ENCODE results near the gene KLHDC7A. TPM values are rescaled to one million over a fixed set of nuclear protein-coding genes. Genes with fewer than 3 reads are reported as not detected.

The KLHDC7A gene
- total RNA-seq (2021): 0.20 TPM in 1 of 2 replicates, not detected in the other
- not detected for Bru-seq, nascent RNA
- percentile 9 among the genes with signal in this experiment for BruChase-seq, experiment 1, labeled RNA remaining after a 2-hour chase
- percentile 11 among the genes with signal in this experiment for BruChase-seq, experiment 2, labeled RNA remaining after a 6-hour chase
- long read RNA-seq, full-length matches to known transcripts: 1 of 1 reads
- long read RNA-seq, partial matches to known transcripts: 0 of 1 reads
- long read RNA-seq, other reads (novel, unspliced or antisense): 0 of 1 reads

- peak within 1 kb of the TSS; percentile 72; the same call in 1 of the 2 replicates for H2AFZ ChIP-seq
- H3F3A ChIP-seq (ENCODE audit: insufficient read depth, low read depth): peaks cover 16% of the 10 kb centered on the region; the same call in 1 of the 2 replicates
- TF ChIP-seq EZH2 (IDR thresholded peaks at IDR 0.05; ENCODE audit: low read depth) (no peak), CTCF (conservative IDR thresholded peaks at IDR 0.05) (no peak)
- no peaks in the 10 kb centered on the region for H3K9me2 ChIP-seq (ENCODE audit: insufficient read depth)
- CTCF ChIA-PET: no interaction called here
- H3K4me2 ChIP-seq: peak within 1 kb of the TSS; percentile 67
- intact Hi-C loops (cut with micrococcal nuclease; ENCODE audit: unreplicated experiment): no loop called here
- no peaks in the 10 kb centered on the region for H3K79me2 ChIP-seq (ENCODE audit: low read depth)
- no peaks in the 10 kb centered on the region for H3K27me3 ChIP-seq (ENCODE audit: insufficient read depth, low read depth)
- BruUV-seq (replicated peaks): no TSS peak
- DNase-seq: peak; percentile 75 to 91
- POLR2A ChIA-PET (ENCODE audit: unreplicated experiment): interaction anchor here (0.7 kb wide), 1 partner anchor 711 kb away, joined by 4 read pairs; no protein-coding TSS in a partner anchor
- no peaks in the 10 kb centered on the region for H3K36me3 ChIP-seq (ENCODE audit: low read depth)
- H4K20me1 ChIP-seq (ENCODE audit: insufficient read depth): no peaks in the 10 kb centered on the region
- H3K27ac ChIP-seq: peak within 1 kb of the TSS; percentile 67
- no peaks in the 10 kb centered on the region for H3K9me3 ChIP-seq (ENCODE audit: insufficient read depth, low read depth)
- peak within 1 kb of the TSS; percentile 26; the same call in 1 of the 2 replicates for H3K4me3 ChIP-seq
- peaks cover 27% of the 10 kb centered on the region for H3K4me1 ChIP-seq (replicated peaks; ENCODE audit: insufficient read depth)
These were observed at the start of gene KLHDC7A for GRCh38 chr1:18480315-18481189. TSS of gene KLHDC7A (plus strand) at chr1:18480930. CDS start at chr1:18480982, 52 bp downstream.

- Histone ChIP-seq H3K79me2 (ENCODE audit: low read depth) (no peaks in the 10 kb centered on the region), H4K20me1 (ENCODE audit: insufficient read depth) (no peaks in the 10 kb centered on the region), H3K4me1 (replicated peaks; ENCODE audit: insufficient read depth) (peaks cover 6% of the 10 kb centered on the region; the same call in 1 of the 2 replicates), H3K9me3 (ENCODE audit: insufficient read depth, low read depth) (no peaks in the 10 kb centered on the region), H2AFZ (no peak overlapping the region), H3K27me3 (ENCODE audit: insufficient read depth, low read depth) (no peaks in the 10 kb centered on the region), H3K4me3 (no peak overlapping the region), H3K9me2 (ENCODE audit: insufficient read depth) (no peaks in the 10 kb centered on the region), H3F3A (ENCODE audit: insufficient read depth, low read depth) (no peaks in the 10 kb centered on the region), H3K4me2 (no peak overlapping the region), H3K36me3 (ENCODE audit: low read depth) (no peaks in the 10 kb centered on the region), H3K27ac (no peak overlapping the region)
- no peak for TF ChIP-seq CTCF (conservative IDR thresholded peaks at IDR 0.05)
- TF ChIP-seq EZH2 (IDR thresholded peaks at IDR 0.05; ENCODE audit: low read depth): no peak
- POLR2A ChIA-PET (ENCODE audit: unreplicated experiment): no interaction called here
- no peak for DNase-seq
- intact Hi-C loops (cut with micrococcal nuclease; ENCODE audit: unreplicated experiment): no loop called here
- CTCF ChIA-PET: no interaction called here
- BruUV-seq (replicated peaks): no TSS peak
These were observed 46.7 kb upstream of the KLHDC7A start for GRCh38 chr1:18434041-18434440.

- DNase-seq: peak; percentile 3 to 84
- TF ChIP-seq EZH2 (IDR thresholded peaks at IDR 0.05; ENCODE audit: low read depth) (no peak), CTCF (conservative IDR thresholded peaks at IDR 0.05) (no peak)
- H2AFZ ChIP-seq: no peak overlapping the region
These were observed 40.1 kb upstream of the KLHDC7A start for GRCh38 chr1:18440385-18441226.

More at GRCh38 chr1:18440385-18441226, 40.1 kb upstream of the KLHDC7A start:
- ChIA-PET POLR2A (ENCODE audit: unreplicated experiment) (no interaction called here), CTCF (no interaction called here)
- Histone ChIP-seq H3F3A (ENCODE audit: insufficient read depth, low read depth) (peaks cover 5% of the 10 kb centered on the region; the same call in 1 of the 2 replicates), H3K79me2 (ENCODE audit: low read depth) (no peaks in the 10 kb centered on the region), H3K4me3 (no peak overlapping the region), H3K36me3 (ENCODE audit: low read depth) (no peaks in the 10 kb centered on the region), H3K27me3 (ENCODE audit: insufficient read depth, low read depth) (no peaks in the 10 kb centered on the region), H3K4me2 (peak overlapping the region; percentile 63), H3K4me1 (replicated peaks; ENCODE audit: insufficient read depth) (peaks cover 22% of the 10 kb centered on the region), H3K27ac (0 out of 2 replicates have a peak overlapping the region, but pooled peaks have one; percentile 24), H3K9me2 (ENCODE audit: insufficient read depth) (no peaks in the 10 kb centered on the region), H3K9me3 (ENCODE audit: insufficient read depth, low read depth) (no peaks in the 10 kb centered on the region), H4K20me1 (ENCODE audit: insufficient read depth) (no peaks in the 10 kb centered on the region)
- no TSS peak for BruUV-seq (replicated peaks)
- intact Hi-C loops (cut with micrococcal nuclease; ENCODE audit: unreplicated experiment): no loop called here

All from PC-9 (cell line).